GM18508 (cell line): ENCODE data around the gene ZFY.

ENCODE experiments used
- ATAC-seq: cut with Tn5 transposase; IDR thresholded peaks from one replicate; pipeline ENCODE4 v1.9.1; 2021; ENCODE audit warnings: moderate number of reproducible peaks; ENCODE audit not compliant: insufficient read depth, unreplicated experiment

ZFY gene

DNA sequence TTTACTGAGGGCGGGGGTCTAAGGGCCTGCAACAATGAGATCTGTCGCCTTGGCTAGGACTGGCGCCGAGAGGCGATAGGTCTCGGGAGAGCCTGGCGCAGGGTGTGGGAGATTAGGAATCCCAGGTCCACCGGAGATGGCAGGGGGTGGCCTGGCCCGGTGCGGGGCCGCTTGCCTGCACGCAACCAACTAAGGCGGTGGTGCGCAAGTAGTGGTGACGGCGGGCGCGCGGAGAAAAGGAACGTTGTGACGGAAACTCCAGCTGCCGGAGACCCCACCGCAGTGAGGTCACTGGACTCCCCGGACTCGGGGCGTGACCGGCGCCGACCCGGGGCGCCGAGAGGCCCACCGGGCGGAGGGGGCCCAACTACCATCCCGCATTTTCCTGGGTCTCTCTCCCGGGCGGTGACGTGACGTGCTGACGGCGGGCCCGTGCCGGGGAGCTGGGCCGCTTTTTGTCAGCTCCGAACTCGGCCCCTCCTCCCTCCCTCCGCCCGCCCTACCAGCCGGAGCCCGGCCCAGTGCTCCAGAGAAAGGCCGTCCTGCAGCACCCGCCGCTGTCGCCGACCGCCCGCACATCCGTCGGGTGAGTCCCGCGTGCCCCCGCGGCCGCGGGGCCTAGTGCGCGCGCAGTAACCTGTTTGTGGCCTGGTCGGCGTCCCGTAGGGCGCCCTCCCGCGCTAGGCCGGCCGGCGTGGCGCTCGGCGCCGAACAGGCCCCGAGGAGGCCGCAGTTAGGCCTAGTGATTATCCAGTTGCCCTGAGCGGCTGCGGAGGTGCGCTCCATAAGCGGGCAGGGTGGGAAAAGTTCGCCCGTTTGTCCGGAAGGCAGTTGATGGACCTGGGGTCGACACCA, at the start of gene ZFY:
Gene ZFY, plus strand, starts transcription at position 521 of the 855 bp plus-strand sequence. CDS start 18,556 bp downstream, outside the sequence.
- no peak for ATAC-seq

DNA sequence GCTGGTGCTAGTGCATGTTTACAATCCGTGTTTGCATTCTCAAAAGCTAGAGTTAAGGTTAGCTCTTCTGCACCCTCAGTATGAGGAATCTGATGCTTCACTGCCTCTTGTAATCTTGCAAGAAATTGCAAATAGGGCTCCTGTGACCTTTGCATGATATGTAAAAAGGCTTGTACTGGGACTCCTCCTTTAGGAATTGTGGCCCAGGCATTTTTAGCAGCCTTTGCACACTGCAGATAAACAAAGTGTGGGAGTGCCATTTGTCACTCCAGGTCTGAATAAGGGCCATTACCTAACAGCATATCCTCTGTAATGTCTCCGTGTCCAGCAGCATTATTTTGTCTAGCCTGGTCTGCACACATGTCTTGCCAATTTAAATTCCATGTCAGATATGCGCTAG, 49.3 kb upstream of the ZFY start:
- no peak for ATAC-seq

DNA sequence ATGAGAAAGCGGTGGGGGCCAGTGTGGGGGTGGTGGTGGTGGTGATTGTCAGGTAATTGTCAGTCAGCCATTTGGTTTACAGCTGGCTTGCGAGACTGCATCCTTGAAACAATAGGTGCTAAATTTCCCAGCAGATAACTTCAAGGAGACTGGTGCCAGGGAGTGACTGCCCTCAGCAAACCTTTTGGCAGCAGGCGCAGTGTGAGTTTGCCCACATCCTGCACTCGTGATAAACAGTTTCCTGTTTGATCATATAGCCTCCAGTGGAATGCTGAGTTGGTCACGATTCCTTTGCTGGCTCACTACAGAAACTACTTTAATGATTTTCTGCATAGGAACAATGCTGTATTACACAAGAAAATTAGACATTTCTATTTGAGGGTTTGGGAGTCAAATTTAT, 47.8 kb upstream of the ZFY start:
- no peak for ATAC-seq

DNA sequence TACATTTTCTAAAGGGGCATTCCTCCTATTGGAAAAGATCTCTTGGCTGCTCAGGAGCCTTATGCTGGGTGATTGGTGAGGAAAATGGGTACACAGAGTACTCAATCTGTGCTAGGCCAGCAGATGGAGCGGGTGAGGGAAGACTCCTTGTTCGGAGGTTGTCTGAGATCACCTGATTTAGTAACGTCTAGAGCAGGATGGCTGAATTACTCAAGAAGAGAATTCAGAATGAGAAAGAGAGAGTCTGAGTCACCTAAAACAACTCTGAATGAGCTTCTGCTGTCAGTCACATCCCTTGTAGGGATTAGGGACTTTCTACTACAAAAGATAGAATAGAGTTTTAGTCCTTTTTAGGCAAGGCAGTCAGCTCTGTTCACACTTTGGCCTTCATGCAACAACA, 47.2 kb upstream of the ZFY start:
- no peak for ATAC-seq

DNA sequence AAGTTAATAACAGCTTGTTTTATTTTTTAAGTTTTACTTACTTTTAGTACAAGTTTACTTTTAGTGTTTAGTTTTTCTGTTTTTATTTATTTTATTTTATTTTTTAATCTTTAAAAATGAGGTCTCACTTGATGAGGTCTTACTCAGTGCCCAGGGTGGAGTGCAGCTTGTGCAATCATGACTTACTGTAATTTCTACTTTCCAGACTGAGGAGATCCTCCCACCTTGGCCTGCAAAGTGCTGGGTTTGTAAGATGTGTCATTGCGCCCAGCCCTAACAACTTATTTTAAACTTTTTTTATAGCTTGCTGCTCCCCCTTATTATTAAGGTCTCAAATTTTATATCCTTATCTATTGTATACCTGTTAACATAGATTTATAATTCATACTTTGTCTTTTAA, 41.7 kb upstream of the ZFY start:
- ATAC-seq = no peak

DNA sequence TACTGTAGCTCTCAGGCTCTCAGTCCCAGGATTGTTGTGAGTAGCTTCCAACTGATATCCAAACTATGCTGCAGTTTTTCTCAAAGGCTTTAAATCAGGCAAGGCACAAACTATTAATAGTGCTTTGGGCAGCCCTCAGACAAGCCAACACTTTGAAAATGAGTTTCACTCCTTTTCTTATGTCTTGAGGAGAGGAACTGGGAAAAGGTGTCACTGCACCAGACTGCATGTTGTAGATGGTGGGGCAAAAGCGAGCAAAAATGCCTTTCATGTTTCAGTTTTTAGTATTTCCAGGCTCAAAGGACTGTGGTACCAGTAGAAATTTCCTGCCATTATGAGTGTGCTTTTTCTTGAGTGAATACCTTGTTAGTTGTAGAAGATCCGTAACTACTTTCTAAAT, 39.1 kb upstream of the ZFY start:
- no peak for ATAC-seq

DNA sequence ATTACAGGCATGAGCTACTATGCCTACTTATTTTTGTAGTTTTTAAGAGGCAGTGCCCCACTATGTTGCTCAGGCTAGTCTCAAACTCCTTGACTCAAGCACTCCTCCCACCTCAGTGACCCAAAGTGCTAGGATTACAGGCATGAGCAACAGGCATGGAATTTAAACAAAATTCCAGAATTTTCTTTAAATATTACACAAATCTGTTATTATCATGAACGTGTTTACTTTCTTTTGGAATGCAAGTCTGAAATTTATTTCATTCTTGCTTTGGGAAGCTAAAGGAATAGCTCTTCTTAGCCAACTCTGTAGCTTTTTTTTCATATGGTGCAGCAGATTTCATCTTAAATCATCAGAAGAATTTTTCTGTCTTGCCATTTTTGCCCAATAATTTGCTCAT, 27.8 kb upstream of the ZFY start:
- ATAC-seq = no peak

DNA sequence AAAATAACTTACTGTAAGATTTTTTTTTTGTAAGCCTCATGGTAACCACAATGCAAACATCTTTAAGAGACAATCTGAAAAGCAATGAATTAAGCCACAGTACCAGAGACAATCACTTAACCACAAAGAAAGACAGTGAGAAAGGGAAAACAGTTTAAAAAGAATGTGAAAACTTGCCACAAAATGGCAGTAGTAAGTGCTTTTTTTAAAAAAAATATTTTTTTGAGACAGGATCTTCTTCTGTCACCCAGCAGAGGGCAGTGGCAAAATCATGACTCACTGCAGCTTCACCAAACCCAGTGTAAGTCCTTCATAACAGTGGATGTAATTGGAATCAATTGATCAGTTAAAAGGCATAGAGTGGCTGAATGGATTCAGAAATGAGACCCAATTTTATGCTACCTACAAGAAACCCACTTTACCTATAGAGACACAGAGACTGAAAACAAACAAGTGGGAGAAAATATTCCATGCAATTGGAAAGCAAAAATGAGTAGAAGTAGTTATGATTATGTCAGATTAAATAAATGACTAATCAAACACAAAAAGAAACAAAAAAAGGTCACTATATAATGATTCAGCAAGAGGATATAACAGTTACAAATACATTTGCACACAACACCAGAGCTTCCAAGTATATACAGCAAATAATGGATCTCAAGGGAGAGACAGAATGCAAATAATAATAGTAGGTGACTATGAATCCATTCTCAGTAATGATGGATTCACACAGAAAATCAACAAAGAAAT, 21.9 kb upstream of the ZFY start:
- no peak for ATAC-seq

DNA sequence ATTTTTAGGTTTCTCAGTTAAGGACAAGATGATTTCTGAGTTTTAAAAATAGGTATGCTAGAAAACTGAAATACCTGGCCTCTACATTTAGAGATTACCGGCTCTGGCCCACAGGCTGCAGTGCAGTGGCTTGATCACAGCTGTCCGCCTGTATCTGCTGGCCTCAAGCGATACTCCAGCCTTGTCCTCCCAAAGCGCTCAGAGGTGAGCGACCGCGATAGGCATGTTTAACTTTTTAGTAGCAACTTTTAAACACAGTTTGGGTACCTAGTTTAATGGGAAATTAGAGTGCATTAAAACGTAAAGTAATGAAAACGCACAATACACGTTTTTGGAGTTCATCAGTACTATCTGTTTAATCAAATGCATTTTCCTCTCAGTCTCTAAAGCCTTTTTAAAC, 1.1 kb upstream of the ZFY start:
- ATAC-seq = no peak

DNA sequence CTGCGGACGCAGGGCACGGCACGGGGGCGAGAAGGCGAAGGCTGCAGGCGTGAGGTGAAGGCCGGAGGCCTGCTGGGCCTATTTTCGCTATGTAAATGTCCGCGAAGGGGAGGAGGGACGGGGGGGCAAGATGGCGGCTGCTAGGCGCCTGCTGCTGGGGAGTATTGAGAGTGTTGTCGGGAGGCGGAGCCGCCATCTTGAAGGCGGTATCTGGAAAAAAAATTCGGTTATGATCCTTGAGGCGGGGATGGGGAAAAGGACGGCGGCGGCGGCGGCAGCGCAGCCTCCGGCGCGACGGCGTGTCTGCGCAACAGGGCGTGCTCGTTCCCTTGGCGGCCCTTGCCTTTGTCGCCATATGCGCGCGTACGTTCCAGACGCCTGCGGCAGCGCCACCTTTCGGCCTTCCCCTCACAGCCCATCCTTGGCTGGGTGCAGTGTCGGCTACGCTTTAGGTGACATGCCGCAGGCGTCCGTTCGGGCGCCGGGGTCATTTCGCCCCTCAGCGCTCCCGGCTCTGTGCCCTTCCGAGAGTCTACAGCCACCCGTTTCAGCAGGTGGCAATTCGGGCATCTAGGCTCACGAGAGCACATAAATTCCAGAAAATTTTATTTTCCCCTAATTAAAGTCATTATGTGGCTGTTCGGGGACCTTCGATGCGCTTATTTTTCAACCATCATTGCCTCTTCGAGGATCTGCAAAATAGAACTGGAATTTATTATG, 695 bp downstream of the ZFY start:
- no peak for ATAC-seq

DNA sequence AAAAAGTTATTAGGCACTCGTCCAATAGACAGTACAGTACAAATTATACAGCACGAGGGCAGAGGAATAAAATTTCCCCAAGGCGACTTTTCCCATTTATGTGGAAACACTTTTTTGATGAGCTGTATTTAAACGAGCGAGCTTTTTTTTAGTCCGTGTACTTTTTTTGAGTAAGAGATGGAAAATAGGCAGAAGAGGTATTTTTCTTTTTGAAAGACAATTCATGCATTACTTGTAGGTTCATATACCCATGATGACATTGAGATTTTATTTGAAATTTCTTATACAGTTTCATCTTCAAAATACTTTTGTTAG, 1.2 kb downstream of the ZFY start:
- ATAC-seq = no peak

DNA sequence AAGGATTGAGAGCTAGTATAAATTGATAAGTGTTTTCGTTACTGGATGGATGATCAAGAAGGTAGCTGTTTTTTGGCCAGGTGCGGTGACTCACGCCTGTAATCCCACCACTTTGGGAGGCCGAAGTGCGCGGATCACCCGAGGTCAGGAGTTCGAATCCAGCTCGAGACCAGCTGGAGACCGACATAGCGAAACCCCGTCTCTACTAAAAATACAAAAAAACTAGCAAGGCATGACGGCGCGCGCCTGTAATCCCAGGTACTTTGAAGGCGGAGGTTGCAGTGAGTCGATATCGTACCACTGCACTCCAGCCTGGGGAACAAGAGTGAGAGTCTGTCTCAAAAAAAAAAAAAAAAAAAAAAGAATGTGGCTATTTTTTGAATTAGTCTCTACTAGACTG, 2.0 kb downstream of the ZFY start:
- no peak for ATAC-seq

DNA sequence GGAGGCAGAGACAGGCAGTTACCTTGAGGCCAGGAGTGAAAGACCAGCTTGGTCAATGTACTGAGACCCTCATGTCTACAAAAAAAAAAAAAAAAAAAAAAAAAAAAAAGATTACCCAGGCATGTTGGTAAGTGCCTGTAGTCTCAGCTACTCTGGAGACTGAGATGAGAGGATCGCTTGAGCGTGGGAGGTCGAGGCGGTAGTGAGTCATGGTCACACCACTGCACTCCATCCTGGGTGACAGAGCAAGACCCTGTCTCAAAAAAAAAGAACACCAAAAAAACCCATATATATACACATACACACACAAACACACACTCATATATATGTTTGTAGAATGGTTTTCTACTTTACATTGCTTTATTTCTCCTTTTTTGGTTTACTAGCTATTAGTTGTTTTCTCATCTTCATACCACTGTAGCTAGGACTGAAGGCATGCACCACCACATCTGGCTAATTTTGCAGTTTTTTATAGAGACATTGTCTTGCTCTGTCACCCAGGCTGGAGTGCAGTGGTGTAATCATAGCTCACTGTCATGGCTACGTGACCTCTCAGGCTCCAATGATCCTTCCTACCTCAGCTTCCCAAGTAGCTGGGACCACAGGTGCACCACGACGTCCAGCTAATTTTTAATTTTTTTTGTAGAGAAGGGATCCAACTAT, 14.5 kb downstream of the ZFY start:
- ATAC-seq = no peak

DNA sequence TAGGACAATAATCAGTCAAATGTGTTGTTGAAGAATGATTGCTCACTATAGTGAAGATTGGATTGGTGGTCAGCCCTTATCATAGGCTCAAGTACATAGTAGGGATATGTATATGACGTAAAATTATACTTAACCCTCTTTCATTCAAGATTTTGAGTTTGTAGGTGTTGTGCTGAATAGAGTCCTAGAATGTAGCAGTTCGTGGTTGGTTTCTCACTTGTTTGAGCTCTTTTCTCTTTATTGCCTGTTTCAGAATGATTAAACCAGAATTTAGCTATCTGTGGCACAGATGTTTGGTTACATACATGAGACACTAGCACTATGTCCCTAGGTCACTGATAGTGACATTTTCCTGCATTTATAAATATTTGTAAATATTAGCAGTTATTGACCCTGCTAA, 15.5 kb downstream of the ZFY start:
- ATAC-seq = no peak

DNA sequence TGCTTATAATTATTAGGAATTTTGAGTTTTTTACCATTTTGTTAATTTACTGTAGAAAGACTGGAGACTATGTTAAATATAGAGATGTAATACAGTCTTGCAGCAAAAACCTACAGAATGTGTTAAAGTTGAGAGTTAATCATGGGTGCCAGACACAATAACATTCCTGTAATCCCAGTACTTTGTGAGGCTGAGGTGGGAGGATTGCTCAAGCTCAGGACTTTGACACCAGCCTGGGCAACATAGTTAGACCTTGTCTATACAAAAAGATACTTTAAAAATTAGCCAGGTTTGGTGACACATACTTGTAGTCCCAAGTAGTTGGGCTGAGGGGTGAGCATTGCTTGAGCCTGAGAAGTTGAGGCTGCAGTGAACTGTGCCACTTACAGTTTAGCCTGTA, 17.7 kb downstream of the ZFY start:
- ATAC-seq = no peak

DNA sequence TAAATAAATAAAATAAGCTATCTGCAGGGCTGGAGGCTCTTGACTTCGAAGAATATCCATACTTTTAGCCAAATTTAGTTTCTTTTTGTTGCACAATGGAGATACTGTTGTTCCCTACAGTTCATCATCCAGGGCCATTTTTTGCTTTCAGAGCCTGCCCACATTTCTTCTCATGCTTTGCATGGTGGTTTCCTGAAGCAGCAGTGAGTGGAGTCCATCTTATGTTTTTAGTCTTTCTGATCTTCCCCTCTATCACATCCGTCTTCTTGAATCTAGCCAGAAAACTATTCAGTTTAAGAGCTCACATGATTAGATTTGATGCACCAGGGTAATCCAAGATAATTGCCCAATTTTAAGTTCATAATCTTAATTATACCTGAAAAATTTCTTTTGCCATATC, 19.6 kb downstream of the ZFY start:
- ATAC-seq = no peak

DNA sequence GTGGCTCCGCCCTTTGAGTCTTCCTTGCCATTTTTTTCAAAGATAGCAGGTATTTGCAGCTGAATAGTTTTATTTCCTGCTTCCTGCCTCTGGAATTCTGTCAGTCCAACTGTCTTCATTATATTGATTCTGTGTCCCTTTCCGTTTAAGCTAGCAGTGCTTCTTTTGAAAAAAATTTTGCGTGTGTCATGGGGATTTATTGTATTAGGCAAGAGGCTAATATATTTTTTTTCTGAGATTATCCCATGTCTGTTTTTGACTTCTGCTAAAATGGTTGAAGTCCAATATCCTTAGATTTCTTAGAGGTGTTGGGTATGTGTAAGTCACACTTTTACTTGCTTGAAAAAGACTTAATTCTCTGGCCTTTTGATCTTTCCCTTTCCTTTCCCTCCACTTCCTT, 20.4 kb downstream of the ZFY start:
- no peak for ATAC-seq

DNA sequence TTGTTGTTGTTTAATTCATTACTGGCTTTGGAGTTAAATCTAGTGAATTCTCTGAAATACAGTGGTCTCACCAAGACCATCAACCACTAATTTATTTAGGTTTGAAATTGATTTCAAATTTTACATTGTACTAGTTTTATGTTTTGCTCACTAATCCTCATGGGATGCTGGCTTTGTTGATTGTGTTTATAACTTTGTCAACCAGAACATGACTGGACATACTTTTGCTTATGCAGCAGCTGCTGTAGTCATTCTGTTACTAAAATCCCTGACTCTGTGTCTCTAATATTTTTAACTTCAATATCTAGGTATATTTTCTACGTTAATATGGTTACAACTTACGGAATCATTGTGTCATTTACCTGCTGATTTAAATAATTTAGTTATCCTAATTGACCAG, 26.9 kb downstream of the ZFY start:
- ATAC-seq = no peak

DNA sequence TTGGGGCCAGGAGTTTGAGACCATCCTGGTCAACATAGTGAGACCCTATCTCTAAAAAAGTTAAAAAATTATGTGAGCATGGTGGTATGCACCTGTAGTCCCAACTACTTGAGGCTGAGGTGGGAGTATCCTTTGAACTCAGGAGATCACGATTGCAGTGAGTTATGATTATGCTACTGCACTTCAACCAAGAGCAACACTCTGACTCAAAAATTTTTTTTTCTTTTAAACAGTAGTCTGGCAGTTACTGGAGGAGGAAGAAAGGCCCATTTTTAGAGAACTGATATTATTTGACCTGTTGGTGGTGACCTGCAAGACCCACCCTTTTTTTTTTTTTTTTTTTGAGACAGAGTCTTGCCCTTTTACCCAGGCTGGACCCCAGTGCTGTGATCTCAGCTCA, 29.6 kb downstream of the ZFY start:
- no peak for ATAC-seq

DNA sequence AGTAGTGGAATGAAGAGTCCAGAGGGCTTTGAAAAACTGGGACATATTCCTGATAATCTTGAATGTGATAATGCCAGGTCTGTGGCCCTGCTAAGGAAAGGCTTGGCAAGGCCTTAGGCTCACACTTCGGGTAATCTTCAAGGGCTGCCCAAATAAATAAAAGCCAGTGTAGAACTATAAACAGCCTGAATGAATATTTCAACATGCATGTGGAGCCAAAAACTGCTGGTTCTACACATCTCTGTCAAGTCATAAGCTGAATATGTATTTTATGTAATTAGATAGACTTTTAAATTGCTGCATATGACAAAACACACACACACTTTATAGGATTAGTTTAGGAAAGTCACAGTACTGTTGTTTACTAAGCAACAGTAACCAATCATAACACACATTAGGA, 30.4 kb downstream of the ZFY start:
- ATAC-seq = no peak

DNA sequence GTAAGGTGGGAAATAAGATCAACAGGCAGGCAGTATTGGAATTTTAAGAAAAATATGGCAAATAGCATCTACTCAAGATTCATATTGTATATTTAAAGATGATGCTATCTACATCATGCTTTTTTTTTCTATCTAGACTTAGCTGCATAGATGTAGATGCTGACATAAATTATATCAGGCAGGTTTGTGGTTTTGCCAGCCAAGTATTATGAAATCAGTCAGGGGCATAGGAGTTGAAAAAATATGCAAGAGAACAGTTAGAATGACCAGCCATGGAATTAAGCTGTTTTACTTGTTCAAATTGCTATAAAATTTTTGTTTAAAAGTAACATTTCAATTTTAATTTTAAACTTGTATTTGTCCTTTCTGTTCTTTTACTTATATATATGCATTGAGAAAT, 34.4 kb downstream of the ZFY start:
- ATAC-seq = no peak
